Colonic mucosa (tissue), 4 donors: ENCODE measurements around the gene ALG12. TPM values are rescaled to one million over a fixed set of nuclear protein-coding genes. Genes with fewer than 3 reads are reported as not detected.

Source experiments
- DNase-seq: peaks from one replicate; pipeline ENCODE4 v3.0.0-alpha.2; 2020
- H3K27ac ChIP-seq: fragments of 200-600 bp; one replicate; pipeline ENCODE4 v1.8.0; 2021
- H3K27me3 ChIP-seq: fragments of 200-600 bp; one replicate; pipeline ENCODE4 v1.8.0; 2021
- H3K36me3 ChIP-seq: fragments of 200-600 bp; one replicate; pipeline ENCODE4 v1.8.0; 2021
- H3K4me1 ChIP-seq: fragments of 200-600 bp; one replicate; pipeline ENCODE4 v1.8.0; 2021; ENCODE audit warnings: mild to moderate bottlenecking
- H3K4me3 ChIP-seq: fragments of 200-600 bp; one replicate; pipeline ENCODE4 v1.8.0; 2021
- H3K9ac ChIP-seq, 2 donors: one replicate each; pipeline ENCODE4 v1.7.0; 2013; ENCODE audit warnings: control low read depth in 2 of 2, low read depth in 2 of 2, low read length in 2 of 2
- H3K9me3 ChIP-seq: fragments of 200-600 bp; one replicate; pipeline ENCODE4 v1.8.0; 2021
- intact Hi-C: fragments of 100-400 bp; cut with DNase I; formaldehyde crosslinking; loops from one replicate; pipeline ENCODE4 v1.14.1; 2022
- total RNA-seq, 2 donors: library from RNA; stranded (reverse); fragmentation: NEBNext Ultra II Directional in 1 of 2; extraction: Animal tissue kit (Norgen Biotek cat#: 25700) in 1 of 2; gene quantifications; one replicate each; pipeline ENCODE4 v1.2.1, GENCODE V29; 2021
- TF ChIP-seq, protein P1 (sequence below): fragments of 200-600 bp; IDR thresholded peaks from one replicate; pipeline ENCODE4 v1.8.0; 2022; ENCODE audit warnings: antibody characterized with exemption, mild to moderate bottlenecking
- donor health status: healthy.
- donor health status: DM: no; HTN: no; CAD: no.
- donor health status: DM: no; HTN: no; CAD: no.

ALG12 gene
- total RNA-seq, 2 donors from 2014 or later = 17.8 to 43.5 TPM

DNA sequence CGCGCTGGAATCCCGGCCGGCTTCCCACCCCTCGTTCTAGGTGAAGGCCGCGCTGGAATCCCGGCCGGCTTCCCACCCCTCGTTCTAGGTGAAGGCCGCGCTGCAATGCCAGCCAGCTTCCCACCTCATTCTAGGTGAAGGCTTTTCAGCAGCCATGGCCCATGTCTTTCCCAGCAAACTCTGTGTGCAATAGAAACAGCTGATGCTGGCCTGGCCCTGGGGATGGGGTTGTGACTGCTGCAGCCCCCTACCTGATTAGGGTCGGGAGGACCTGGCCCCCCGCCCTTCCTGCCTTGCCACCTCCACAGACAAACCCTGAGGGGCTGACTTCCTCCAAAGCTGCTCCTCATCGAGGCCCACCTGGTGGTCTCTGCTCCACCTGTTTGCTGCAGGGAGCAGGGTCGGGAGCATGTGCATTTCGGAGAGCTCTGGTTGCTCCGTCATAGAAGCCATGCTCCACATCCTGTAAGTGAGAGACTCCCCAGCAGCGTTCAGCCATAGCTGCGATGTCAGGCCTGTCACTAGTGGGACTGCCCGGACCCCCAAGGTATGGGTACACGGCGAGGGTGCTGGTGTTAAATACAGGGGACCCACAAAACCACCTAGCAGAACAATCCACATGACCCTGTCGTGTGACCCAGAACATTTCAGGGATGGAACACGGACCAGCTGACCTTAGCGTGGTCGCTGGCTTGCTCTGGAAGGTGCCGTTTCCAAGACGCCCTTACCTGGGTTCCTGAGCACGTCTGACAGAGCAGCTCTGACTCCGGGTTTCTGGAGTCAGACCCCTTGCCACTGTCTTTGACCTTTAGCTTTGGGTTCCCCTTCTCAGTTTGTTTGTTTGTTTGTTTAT, 61.2 kb downstream of the ALG12 start:
- Histone ChIP-seq H3K27me3 (no peaks in the 10 kb centered on the region), H3K9ac (no peak overlapping the region), H3K27ac (no peak overlapping the region), H3K9me3 (no peaks in the 10 kb centered on the region), H3K4me1 (no peaks in the 10 kb centered on the region), H3K4me3 (no peak overlapping the region), H3K36me3 (no peaks in the 10 kb centered on the region)
- TF ChIP-seq, protein P1, sequence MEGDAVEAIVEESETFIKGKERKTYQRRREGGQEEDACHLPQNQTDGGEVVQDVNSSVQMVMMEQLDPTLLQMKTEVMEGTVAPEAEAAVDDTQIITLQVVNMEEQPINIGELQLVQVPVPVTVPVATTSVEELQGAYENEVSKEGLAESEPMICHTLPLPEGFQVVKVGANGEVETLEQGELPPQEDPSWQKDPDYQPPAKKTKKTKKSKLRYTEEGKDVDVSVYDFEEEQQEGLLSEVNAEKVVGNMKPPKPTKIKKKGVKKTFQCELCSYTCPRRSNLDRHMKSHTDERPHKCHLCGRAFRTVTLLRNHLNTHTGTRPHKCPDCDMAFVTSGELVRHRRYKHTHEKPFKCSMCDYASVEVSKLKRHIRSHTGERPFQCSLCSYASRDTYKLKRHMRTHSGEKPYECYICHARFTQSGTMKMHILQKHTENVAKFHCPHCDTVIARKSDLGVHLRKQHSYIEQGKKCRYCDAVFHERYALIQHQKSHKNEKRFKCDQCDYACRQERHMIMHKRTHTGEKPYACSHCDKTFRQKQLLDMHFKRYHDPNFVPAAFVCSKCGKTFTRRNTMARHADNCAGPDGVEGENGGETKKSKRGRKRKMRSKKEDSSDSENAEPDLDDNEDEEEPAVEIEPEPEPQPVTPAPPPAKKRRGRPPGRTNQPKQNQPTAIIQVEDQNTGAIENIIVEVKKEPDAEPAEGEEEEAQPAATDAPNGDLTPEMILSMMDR = no peak
- no peak for DNase-seq
- intact Hi-C loops = no loop called here

GRCh38 chr22:49856343-49856742, 61.9 kb downstream of the ALG12 start:
- DNase-seq = no peak

DNA sequence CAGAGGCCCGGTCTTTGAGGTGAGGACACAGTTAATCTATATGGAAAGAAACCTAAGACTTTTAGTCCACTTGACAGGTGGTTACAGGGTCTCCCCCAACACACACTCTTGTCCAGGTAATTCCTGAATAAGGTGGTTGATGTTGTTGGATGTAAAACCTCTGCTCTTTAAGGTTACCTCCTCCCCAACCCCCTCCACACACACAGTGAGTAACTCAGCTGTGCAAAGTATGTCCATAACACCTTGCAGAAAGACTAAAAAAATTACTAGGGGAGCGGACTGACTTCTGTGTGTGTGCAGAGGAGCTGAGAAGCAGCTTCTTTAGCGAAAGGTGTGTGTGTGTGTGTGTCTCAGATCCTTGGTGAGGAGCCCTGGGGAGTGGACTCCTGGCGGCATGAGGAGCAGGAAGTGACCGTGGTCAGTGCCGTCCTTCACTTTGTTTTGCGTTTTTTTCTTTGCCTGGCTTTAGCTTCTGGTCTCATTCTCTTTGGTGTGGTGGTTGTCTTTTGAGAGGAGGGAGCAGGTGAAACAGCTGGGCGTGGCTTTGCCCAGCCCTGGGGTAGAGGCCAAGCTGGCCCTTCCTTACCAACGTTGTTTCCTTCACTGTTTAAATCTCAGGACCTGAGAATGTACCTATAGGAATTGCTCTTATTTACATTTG, 62.9 kb downstream of the ALG12 start:
- H3K4me1 ChIP-seq = no peaks in the 10 kb centered on the region
- peak overlapping the region; percentile 56 for H3K27ac ChIP-seq
- peak; percentile 59 for DNase-seq
- H3K36me3 ChIP-seq = no peaks in the 10 kb centered on the region
- peak overlapping the region; percentile 61 for H3K4me3 ChIP-seq
- peaks cover under 1% of the 10 kb centered on the region for H3K27me3 ChIP-seq
- intact Hi-C loops = no loop called here
- H3K9me3 ChIP-seq = no peaks in the 10 kb centered on the region
- H3K9ac ChIP-seq = peak overlapping the region; percentile 56 to 88
- TF ChIP-seq, protein P1 = no peak

More at GRCh38 chr22:49856343-49856742, 61.9 kb downstream of the ALG12 start:
- Histone ChIP-seq H3K27me3 (no peaks in the 10 kb centered on the region), H3K4me1 (no peaks in the 10 kb centered on the region), H3K36me3 (no peaks in the 10 kb centered on the region), H3K4me3 (no peak overlapping the region), H3K27ac (no peak overlapping the region), H3K9ac (no peak overlapping the region), H3K9me3 (no peaks in the 10 kb centered on the region)
- intact Hi-C loops = no loop called here
- TF ChIP-seq, protein P1 = no peak

- TF ChIP-seq, protein P1 = no peak
- peak overlapping the region; percentile 86 to 88 for H3K9ac ChIP-seq
- H3K27ac ChIP-seq = peak overlapping the region; percentile 56
- intact Hi-C loops = loop anchor here (2.0 kb wide), 1 partner anchor 27 kb away; the partner anchor contains the start of gene BRD1
- H3K36me3 ChIP-seq = no peaks in the 10 kb centered on the region
- no peaks in the 10 kb centered on the region for H3K4me1 ChIP-seq
- no peaks in the 10 kb centered on the region for H3K9me3 ChIP-seq
- peak; percentile 61 for DNase-seq
- peak overlapping the region; percentile 61 for H3K4me3 ChIP-seq
- H3K27me3 ChIP-seq = peaks cover 13% of the 10 kb centered on the region
These were observed 64.0 kb downstream of the ALG12 start for GRCh38 chr22:49853981-49854831.
